Embryonic facial prominence (tissue), 1 donor: Measurements from ENCODE around the gene ASB5.
"Not testable (repeated sequence)": the region's sequence is repeated elsewhere in the genome, so short reads cannot be mapped to it uniquely, and the experiment has no call there.

Experiments
- DNase-seq: peaks from one replicate; pipeline ENCODE4 v3.0.0-alpha.2; 2016; ENCODE audit errors: extremely low spot score

ASB5 gene, protein sequence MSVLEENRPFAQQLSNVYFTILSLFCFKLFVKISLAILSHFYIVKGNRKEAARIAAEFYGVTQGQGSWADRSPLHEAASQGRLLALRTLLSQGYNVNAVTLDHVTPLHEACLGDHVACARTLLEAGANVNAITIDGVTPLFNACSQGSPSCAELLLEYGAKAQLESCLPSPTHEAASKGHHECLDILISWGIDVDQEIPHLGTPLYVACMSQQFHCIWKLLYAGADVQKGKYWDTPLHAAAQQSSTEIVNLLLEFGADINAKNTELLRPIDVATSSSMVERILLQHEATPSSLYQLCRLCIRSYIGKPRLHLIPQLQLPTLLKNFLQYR

DNA sequence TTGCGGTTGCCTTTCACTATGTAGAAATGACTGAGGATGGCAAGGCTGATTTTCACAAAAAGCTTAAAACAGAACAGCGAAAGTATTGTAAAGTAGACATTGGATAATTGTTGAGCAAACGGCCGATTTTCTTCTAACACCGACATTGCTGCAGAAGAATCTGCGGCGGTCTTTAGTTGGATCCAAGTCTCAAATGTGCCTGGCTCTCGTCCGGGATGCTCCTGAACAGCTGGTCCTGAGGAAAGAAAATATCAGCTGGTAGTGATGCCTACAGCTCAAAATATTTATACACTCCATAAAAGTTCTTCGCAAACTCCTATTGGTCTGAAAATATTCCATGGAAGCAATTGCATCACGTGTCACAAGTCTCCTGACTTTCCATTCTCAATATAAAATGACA is at the start of gene ASB5:
TSS of gene ASB5 (minus strand) at position 260 of the 400 bp plus-strand sequence. CDS start at position 146, 114 bp downstream.
- DNase-seq: no peak

DNA sequence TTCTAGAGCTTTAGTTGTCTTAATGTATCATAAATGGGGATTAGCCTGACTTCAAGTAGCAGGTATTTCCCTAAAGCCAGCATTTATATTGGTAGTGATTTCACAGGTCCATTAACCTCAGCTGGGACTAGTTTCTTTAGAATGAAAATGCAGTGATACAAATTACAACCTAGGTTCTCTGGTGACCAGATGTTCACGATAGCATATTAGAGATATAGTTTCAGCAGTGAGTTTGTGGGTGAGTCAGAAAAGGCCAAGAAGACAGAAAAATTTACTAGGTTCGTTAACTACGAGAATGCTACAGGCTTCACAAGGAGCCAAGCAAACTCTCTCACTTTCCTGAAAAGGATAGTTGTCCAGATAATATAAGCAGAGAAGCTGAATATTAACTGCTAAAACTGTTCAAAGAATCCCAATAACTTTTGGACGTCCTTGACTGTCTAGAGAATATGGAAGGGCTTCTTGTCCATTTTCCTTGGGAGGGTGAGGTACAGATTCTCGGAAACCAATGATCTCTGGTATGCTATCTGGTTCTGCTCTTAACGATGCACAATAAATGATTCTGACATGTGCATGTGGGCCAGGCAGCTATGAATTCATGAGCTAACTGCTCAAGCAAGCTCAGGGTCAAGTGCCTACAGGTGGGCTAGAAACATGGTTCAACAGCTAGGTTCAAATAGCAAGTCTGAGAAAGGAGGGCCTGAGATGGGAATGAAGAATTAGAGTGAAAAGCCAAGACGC is 44.7 kb upstream of the ASB5 start:
- no peak for DNase-seq

DNA sequence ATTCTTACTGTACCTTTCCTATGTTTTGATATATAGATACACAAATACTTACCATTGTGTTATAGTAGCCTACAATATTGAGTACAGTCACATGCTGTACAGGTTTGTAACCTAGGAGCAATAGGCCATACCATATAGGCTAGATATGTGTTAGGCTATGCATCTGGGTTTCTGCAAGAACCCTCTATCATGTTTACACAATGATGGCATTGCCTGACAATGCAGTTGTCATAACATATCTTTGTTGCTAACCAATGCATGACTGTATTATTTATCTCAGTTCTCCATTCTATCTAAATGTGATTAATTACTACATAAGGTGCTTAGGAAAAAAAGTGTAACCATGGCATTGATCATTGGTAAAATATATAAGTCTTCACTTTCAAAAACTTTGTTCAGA is 40.8 kb upstream of the ASB5 start:
- DNase-seq: no peak

DNA sequence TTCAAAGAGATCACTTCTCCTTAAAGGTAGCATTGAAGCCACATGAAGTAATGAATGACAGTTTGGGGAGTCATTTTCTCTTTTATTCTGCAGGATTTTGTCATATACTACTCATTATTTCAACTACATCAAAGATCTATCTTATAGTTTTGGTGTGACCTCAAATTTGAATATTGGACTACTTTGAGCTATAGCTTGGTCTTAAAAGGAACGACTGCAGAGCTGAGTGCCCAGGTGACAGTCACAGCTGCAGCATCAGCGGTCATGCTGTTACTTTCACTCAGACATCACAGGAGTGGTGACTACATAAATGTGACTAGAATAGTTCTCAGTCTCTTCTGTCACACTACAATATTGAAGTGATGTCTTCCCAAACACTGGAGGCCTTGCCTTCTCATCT is 40.0 kb upstream of the ASB5 start:
- no peak for DNase-seq

DNA sequence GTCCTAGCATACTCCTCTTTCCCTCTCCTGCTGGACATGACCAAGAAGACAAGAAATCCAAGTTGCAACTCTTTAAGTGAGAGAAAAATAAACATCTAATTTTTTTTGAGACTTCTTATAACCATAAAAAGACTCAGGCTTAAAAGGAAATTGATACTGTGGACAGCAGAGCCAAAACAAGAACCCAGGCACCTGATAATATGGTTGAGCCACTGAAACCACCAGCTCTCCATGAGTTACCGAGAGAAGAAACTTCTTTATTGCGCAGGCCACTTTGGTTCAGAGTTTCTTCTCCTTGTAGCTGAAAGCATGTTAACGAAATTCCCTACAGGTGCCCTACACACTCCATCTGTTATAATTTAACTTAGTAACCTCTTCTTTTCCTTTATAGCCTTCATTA is 39.4 kb upstream of the ASB5 start:
- no peak for DNase-seq

GRCh38 chr4:176307666-176307930 is 38.6 kb upstream of the ASB5 start:
- no peak for DNase-seq

- DNase-seq: no peak
Measured at GRCh38 chr4:176306837-176307665, 38.0 kb upstream of the ASB5 start.

DNA sequence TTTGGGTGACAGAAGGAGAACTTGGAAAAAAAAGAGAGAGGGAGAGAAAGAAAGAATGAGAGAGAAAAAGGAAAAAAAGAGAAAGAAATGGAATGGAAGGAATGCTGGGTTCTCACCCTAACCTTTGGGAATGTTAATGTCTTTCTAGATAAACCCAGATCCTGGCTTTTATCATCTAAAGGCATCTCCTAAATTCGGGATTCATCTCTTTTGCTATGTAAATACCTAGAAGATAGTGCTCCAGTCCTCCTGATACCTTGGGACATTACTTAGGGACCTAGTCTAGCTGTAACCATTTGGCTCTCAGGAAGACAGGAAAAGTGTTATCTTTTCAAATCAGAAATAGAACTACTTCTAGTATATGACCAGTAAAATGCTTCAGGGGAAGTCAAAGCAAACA is 34.9 kb upstream of the ASB5 start:
- DNase-seq: no peak

- no peak for DNase-seq
Measured at GRCh38 chr4:176302283-176303275, 33.6 kb upstream of the ASB5 start.

GRCh38 chr4:176300565-176300964 is 31.5 kb upstream of the ASB5 start:
- no peak for DNase-seq

DNA sequence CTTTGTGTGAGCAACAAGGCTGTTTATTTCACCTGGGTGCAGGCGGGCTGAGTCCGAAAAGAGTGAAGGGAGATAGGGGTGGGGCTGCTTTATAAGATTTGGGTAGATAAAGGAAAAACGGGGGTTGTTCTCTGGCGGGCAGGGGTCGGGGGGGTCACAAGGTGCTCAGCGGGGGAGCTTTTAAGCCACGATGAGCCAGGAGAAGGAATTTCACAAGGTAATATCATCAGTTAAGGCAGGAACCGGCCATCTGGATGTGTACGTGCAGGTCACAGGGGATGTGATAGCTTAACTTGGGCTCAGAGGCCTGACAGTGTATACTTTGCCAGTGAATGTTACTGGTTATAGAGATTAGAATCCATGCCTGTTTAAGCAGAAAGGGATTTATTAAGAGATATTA is 31.0 kb upstream of the ASB5 start:
- no peak for DNase-seq

- DNase-seq: no peak
Measured at GRCh38 chr4:176298664-176299063, 29.6 kb upstream of the ASB5 start.

DNA sequence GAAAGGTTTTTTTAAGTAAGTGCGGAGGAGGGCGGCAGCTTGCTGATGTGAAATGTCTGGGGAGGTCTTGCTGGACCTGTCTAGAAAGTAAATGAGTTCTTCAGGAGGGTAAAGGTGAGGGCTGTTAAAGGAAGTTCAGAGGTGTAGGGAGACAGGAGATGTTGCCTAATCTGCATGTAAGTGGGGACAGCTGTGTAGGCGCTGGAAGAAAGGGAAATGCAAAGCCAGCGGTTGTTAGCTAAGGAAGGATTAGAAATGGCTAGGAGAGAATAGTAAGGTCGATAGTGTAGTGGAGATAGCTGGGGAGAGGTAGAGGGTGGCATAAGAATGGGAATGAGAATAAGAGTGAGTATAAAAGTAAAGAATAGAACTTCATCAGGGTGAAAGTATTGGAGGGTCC is 26.9 kb upstream of the ASB5 start:
- not testable (repeated sequence) for DNase-seq

DNA sequence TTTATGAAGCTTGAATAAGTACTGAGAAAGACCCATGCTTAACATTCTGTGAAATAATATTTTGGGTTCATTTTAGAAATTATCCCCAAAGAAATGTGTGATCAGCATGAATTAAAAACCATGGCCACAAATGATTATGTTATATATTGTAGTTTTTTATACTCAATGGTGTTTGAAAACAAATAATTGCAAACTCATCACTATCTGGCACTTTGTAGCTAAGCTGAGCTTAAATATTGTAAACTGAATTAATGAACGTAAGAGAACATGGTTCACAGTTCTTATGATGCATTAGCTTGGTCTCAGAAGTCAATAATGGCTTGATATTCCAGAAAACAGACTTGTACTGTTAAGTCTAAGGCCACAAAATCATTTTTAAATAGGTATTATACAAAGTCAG is 24.6 kb upstream of the ASB5 start:
- DNase-seq: no peak

DNA sequence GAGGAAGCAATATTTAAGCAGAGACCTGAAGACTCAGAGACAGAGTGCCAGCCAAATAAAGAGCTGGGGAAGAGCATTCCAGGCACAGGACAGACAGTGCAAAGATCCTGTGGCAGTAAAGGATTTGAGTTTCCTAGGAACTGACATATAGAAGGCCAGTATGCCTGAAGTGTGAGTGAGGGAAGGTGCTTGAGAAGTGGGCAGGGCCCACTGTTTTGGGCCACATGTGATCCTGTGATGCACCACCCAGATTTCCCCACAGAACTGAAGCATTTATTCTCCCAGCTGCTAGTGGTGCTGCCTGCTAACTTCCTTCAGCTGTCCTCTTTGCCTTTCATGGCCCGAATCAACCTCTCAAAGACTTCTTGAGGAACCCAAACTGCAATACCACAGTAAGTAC is 23.9 kb upstream of the ASB5 start:
- DNase-seq: no peak

- no peak for DNase-seq
Measured at GRCh38 chr4:176291748-176292147, 22.7 kb upstream of the ASB5 start.

DNA sequence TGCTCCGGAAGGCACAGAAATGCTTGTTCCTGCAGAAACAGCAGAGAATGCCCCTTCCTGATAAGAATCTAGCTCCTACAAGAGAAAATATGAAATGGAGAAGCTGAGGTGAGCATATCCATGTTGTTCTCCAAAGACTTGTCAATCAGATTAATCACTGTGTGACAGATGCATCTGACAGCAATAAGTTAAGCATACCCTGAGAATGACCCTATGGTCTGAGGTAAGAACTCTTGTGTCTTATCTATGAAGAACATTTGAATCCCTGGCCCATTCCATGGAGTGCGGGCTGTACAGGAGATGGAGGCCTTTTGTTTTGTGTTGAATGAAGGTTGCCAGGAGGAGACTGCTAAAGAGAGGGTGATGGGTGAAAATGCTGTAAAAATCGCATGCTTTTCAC is 21.5 kb upstream of the ASB5 start:
- DNase-seq: no peak

DNA sequence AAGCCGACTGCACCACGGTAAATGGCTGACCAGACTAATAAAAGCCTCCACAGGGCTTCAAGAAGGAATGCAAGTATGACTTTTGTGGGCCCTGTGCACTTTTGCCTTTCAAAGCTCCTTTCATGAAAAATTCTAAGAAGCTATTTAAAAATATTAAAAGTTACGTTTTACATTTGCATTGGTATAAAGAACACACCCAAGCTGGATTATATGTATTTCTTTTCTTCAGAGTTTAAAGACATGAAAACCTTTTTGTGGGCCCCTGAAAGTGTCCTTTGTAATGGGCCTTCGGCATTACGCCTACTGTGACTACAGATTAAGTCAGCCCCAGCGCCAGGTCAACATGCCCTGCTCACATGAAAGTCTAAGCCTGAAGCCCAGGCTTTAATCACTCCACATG is 20.5 kb upstream of the ASB5 start:
- DNase-seq: no peak

DNA sequence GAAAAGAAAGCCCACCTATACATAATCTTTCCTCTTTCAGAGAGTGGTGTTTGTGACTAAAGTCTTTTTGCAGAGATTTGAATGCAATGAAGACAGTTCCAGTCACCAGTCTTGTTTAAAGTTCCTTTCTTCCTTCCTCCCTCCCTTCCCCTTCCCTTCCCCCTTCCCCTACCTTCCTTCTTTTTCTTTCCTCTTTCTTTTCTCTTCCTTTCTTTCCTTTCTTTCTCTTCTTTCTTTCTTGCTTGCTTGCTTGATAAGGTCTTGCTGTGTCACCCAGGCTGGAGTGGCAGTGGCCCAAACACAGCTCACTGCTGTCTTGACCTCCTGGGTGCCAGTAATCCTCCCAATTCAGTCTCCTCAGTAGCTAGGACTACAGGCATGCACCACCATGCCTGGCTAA is 19.0 kb upstream of the ASB5 start:
- DNase-seq: no peak

DNA sequence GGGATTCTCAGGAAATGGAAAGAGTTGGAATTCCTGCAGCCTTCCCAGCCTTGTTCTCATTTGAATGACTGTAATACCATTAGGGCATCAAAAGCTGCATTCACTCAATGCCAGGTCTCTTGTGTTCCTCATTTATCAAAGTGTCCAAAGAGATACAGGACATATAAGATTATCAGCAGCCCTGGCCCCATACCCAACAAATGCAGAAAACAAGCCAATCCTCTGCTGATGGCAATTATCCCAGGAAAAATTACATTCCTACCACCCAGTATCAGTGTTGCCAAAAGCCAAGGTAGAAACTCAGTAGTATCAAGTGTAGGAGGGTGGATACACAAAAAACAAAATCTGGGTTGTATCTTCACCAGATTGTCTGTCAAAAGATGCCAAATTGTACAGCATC is 18.5 kb upstream of the ASB5 start:
- no peak for DNase-seq

DNA sequence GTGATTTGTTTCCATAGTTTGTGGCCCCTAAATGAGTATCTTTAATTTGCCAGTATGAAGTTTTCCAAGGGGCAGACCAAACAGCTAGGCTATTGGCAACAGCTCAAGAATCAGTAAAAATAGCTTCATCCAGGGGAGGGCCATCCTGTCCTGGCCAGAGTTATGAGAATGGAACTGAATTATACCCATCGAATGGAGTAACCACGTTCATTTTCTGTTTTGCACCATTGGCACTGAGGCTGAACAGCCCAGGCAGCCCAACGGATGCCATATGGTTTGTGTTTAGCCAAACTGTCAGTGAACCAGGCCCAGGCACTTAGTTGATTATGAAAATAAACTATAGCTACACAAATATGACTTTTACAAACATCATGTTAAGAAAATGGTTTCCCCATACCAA is 17.7 kb upstream of the ASB5 start:
- DNase-seq: no peak

- DNase-seq: not testable (repeated sequence)
Measured at GRCh38 chr4:176279560-176279959, 10.5 kb upstream of the ASB5 start.
